ENCODE measurements around the gene SEC16A.

The SEC16A gene

DNA sequence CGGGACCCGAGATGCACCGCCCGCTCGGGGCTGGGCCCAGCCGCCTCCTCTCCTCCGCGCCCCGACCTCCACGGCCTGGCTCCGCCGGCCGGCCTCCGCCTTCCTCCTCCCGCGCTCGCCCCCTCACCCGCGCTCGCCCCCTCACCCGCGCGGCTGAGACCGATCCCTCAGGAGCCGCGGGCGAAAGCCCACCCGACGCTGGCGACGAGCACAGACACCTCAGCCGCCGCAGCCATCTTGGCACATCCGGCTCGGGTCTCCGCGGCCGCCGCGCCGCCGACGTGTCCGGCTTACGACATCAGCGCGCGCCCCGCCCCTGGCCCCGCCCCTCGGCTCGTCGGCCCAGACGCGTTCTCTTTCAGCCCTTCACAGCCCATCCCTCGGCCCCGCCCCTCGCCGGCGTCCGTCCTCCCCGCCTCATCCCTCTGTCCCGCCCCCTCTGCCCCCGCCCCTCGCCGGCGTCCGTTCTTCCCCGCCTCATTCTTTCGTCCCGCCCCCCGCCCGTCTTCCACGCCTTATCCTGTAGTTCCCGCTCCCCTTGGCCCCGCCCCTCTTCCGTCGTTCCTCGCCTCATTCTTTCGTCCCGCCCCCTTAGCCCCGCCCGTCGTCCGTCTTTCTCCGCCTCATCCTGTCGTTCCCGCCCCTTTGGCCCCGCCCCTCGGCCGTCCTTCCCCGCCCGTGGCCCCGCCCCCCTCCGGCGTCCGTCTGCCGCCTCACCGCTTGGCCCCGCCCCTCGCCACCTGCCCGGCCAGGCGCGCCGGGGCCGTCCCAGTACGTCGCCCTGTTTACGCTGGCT lies at the start of gene SEC16A:
SEC16A (minus strand) TSS at position 248 of the 796 bp plus-strand sequence. CDS start 5,425 bp downstream, outside the sequence.
- DNase-seq (ENCODE audit: extremely low spot score, insufficient read length, low read depth) (peak; percentile 89), FAIRE-seq (peak; percentile 90)

GRCh38 chr9:136531904-136532798 lies 49.3 kb upstream of the SEC16A start:
- FAIRE-seq (no peak), DNase-seq (ENCODE audit: extremely low spot score, insufficient read length, low read depth) (no peak)

DNA sequence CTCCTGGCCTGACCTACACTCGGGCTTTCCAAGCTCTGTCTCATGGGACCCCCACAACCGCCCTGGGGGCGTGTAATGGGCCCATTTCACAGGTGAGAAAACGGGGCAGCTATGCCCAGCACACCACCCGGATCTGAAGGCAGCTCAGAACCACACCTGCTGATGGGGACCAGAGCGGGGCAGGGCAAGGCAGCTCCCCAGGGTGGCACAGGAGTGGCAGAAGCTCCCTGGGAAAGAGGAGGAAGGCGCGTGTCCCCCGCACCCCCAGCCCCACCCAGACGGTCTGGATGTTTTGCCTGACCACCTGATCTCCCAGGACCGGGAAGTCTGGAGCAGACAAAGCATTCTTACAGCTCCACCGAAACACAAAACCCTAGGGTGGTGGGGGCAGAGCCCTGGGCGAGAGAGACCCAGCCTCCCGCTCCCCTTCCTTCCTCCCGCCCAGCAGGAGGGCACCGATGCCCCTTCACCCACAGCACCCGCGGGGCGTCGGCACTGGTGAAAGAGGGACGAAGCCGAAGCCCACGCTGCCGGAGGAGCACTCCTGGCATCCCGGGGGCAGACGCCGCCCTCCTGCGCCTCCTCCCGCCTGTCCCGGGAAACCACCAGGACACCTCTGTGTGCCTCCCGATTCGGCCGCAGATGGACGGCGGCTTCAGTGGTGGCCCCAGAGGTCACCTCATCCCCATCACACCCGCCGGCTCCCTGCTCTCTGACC lies 48.5 kb upstream of the SEC16A start:
- no peak for DNase-seq (ENCODE audit: extremely low spot score, insufficient read length, low read depth)
- FAIRE-seq, result no peak

DNA sequence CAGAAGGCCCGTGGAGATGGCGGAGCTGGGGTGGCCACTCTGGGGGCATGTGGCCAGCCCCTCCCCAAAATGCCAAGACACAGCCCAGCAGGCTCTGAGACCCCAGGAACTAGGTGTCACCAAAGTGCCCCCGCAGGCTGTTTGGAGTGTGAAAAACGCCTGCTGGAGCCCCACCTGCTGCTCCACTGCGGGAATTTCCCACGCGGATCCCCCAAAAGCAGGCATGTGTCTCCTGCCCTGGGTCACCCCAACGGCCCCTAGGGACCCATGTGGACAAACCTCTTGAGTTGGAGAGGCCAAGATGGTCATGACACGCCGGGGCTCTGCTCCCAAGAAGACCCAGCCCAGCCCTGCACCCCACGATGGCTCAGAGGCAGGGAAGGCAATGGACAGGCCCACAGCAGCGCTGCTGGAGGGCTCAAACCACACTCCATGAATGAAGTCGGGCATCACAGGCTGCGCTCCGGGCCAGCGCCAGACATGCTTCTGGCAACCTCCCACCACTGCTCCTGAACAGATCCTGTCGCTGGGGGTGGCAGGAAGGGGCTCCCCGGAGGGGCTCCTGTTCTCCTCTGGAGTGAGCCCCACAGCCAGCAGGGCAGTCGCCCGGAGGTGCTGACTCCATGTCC lies 47.7 kb upstream of the SEC16A start:
- no peak for DNase-seq (ENCODE audit: extremely low spot score, insufficient read length, low read depth)
- FAIRE-seq, result no peak

GRCh38 chr9:136529516-136530460 lies 46.9 kb upstream of the SEC16A start:
- no peak for FAIRE-seq
- no peak for DNase-seq (ENCODE audit: extremely low spot score, insufficient read length, low read depth)

GRCh38 chr9:136528716-136529341 lies 46.0 kb upstream of the SEC16A start:
- FAIRE-seq (no peak), DNase-seq (ENCODE audit: extremely low spot score, insufficient read length, low read depth) (no peak)

DNA sequence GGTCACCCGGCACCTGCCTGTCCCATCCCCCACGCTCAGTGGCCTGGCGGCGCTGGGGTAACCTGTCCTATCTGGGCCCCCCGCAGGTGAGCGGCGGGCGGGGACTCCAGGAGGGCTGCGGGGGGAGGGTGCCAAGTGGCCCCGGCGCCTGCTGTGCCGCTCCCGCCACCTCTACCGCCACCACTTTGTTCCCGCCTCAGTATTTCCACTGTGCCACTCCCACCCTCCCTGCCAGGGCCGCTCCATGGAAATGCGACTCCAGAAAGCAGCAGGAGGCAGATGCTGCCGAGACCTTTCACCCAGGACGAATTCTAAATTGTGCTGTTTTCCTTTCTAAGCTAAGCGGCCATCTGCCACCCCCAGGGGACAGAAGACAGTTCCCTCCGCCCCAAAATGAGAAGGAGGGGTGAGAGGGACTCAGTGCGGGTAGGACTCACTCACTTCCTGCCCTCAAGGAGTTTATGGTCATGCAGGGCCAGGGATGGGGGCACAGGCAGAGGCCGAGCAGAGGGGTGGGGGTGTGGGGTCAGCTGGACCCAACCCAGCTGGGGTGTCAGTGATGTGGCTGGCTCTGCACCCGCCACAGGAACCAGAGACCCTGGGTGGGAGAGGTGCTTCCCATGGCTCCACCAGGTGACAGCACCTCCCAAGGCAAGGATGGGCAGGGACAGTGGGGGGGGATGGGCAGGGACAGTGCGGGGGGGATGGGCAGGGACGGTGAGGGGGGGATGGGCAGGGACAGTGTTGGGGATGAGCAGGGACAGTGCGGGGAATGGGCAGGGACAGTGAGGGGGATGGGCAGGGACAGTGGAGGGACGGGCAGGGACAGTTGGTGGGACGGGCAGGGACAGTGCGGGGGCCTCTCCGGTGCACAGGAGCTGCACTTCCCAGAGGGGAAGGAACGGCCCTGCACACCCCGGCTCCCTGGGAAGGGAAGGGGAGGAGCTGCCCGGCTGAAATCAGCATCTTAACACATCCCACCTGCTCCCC lies 45.2 kb upstream of the SEC16A start:
- DNase-seq (ENCODE audit: extremely low spot score, insufficient read length, low read depth), result no peak
- FAIRE-seq, result no peak

GRCh38 chr9:136527131-136527530 lies 44.3 kb upstream of the SEC16A start:
- DNase-seq (ENCODE audit: extremely low spot score, insufficient read length, low read depth) (no peak), FAIRE-seq (no peak)

DNA sequence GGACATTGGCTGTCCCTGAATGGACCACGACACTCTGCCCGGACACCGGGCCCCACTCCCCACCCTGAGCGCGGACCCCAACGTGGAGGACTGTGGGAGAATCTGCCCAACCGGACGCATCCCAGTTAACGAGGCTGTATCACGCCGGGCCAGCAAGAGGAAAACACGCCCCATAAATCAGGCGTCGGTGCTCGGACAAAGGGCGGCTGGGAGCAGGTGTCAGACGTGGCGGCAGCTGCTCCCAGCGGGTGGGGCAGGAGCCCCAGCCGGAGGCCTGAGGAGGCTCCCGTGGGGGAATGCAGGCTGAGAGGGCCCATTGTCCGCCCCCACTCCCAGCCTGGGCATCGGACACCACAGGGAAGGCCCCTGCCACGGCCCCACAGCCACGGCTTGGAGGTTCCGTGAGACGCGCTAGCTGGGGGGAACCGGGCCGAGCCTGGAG lies 43.8 kb upstream of the SEC16A start:
- no peak for FAIRE-seq
- no peak for DNase-seq (ENCODE audit: extremely low spot score, insufficient read length, low read depth)

- DNase-seq (ENCODE audit: extremely low spot score, insufficient read length, low read depth), result no peak
- FAIRE-seq, result no peak
These were observed 43.1 kb upstream of the SEC16A start for GRCh38 chr9:136525841-136526499.

DNA sequence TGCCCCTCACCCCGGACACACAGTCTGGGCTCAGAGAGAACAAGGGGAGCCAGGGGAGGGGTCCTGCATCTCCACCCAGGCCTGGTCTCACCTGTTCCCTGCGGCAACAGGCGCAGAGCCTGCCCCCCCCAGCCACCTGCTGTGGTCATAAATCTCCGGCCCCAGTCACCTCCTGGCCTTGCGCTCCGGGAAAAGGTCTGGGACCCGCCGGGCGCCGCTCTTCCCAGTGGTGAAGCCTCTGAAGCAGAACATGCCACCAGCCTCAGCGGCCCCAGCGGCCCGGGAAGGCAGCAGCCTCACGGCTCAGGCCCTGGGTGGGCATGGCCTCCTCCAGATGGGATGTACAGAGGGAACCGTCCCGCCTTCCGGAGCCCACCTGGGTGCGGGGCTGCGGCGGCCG lies 42.4 kb upstream of the SEC16A start:
- FAIRE-seq (no peak), DNase-seq (ENCODE audit: extremely low spot score, insufficient read length, low read depth) (no peak)

DNA sequence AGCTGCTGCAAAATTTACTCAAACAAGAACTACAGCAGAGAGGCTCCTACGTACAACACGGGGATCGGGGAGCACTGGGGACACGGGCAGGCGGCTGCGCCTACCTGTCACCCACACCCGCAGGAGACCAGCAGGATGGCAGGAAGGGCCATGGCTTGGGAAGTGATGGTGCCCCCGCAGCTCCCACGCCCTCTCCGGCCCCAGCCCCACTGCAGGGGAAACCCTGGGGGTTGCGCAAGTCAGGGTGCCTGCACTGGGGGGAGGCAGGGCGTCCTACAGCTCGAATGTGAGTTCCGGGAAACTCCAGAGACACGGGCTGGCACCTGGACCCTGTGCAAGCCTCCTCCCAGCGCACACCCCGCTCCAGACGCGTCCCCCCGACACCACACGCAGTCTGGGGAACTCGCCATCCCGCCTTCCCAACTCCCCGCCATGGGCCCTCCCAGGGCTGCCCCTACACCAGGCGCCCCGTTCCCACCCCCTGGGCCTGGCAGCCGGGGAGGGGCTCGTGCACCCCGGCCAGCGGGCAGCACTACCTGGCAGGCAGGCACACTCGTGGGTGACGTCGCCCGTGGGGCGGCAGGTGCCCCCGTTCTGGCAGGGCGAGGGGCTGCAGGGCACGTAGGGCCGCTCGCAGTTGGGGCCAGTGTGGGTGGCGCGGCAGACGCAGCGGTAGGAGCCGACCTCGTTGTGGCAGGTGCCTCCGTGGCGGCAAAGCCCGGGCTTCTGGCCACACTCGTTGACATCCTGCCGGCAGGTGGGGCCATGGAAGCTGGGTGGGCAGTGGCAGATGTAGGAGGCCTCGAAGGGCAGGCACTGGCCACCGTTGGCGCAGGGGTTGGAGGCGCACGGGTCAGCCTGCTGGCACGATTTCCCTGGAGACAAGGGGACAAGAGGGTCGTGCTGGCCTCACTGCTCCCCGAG lies 39.7 kb upstream of the SEC16A start:
- FAIRE-seq, result no peak
- no peak for DNase-seq (ENCODE audit: extremely low spot score, insufficient read length, low read depth)

GRCh38 chr9:136521537-136521936 lies 38.7 kb upstream of the SEC16A start:
- no peak for FAIRE-seq
- no peak for DNase-seq (ENCODE audit: extremely low spot score, insufficient read length, low read depth)

DNA sequence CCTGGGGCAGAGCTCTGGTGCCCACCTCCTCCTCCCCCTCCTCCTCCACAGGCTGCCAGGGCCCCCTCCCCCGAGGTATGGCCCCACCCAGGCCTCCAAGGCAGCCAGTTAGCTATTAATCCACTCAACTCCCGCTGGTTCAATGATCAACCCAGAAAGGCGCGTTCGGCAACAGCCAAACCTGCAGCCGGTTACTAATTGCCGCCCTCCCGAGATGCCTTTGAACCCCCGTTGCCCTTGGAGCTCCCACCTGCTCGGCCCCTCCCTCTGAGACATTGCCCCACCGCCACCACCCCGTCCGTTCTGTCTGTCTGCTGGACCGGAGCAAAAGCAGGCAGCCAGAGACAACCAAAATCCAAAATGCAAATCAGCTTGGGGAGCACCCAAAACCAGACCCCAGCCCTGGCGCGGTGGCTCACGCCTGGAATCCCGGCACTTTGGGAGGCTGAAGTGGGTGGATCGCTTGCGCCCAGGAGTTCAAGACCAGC lies 37.3 kb upstream of the SEC16A start:
- DNase-seq (ENCODE audit: extremely low spot score, insufficient read length, low read depth) (no peak), FAIRE-seq (no peak)

GRCh38 chr9:136519263-136520052 lies 36.6 kb upstream of the SEC16A start:
- DNase-seq (ENCODE audit: extremely low spot score, insufficient read length, low read depth), result no peak
- no peak for FAIRE-seq

Data from GM18507 (cell line).